ENCODE data around the gene GMPPA. TPM values are rescaled to one million over a fixed set of nuclear protein-coding genes. Genes with fewer than 3 reads are reported as not detected.

Gene GMPPA
- total and polyA plus RNA-seq, 9 of the 15 experiments (the other 6 are each of a cell fraction or from before 2014, with no cell fraction given), result 7.0 to 101 (median 66.7) TPM

GRCh38 chr2:219537657-219538488 lies 39.2 kb downstream of the GMPPA start (continued):
- TF ChIP-seq ZBTB34 (CRISPR knock-in tag; IDR thresholded peaks at IDR 0.05) (no peak), ZNF282 (CRISPR knock-in tag; IDR thresholded peaks at IDR 0.05) (no peak), RBM39 (optimal IDR thresholded peaks at IDR 0.05; ENCODE audit: low read depth, low read length) (no peak), PRMT5 (CRISPR knock-in tag; IDR thresholded peaks at IDR 0.05) (no peak), BRCA1 (IDR thresholded peaks at IDR 0.05) (no peak), BRCA1 (CRISPR knock-in tag; IDR thresholded peaks at IDR 0.05) (no peak)

GRCh38 chr2:219538504-219538951 lies 39.8 kb downstream of the GMPPA start:
- no peak for ATAC-seq
- intact Hi-C loops (cut with micrococcal nuclease) (no loop called here), in situ Hi-C loops (cut with MboI) (no loop called here)
- Histone ChIP-seq H3K9ac (ENCODE audit: insufficient read depth in 1 of 2, low read depth in 2 of 2, low read length in 2 of 2) (no peak overlapping the region; a peak in 1 of 4 replicates), H3K9me3 (replicated peaks; ENCODE audit: control insufficient read depth, insufficient read depth, low read depth, low read length) (no peaks in the 10 kb centered on the region), H3K27ac (ENCODE audit: extremely low read depth, low read depth, low read length) (no peak overlapping the region), H3K36me3 (ENCODE audit: control insufficient read depth, insufficient read depth, low read length) (peaks cover 45% of the 10 kb centered on the region; the same call in 2 of the 3 replicates), H2AFZ (ENCODE audit: low read depth, low read length) (no peak overlapping the region), H3K4me3 (no peak overlapping the region), H3K27me3 (ENCODE audit: control insufficient read depth in 2 of 2, insufficient read depth in 2 of 2, low read length in 2 of 2) (no peaks in the 10 kb centered on the region), H3K79me2 (ENCODE audit: control insufficient read depth, insufficient read depth, low read length) (peaks cover 17% of the 10 kb centered on the region), H3K9me1 (ENCODE audit: control insufficient read depth, insufficient read depth, low read length) (no peaks in the 10 kb centered on the region), H4K20me1 (replicated peaks; ENCODE audit: control insufficient read depth, insufficient read depth, low read length) (peaks cover 18% of the 10 kb centered on the region; the same call in 1 of the 2 replicates), H3K4me1 (replicated peaks in 1 of 2; ENCODE audit: control insufficient read depth in 2 of 2, insufficient read depth in 2 of 2, low read length in 2 of 2) (peaks cover 0 to 60% of the 10 kb centered on the region in 2 experiments; a peak in 3 of 5 replicates), H3K4me2 (ENCODE audit: insufficient read depth, low read length) (no peak overlapping the region)
- ChIA-PET CTCF (ENCODE audit: low intra/inter-chr PET ratio) (interaction anchor here (0.8 kb wide), 1 partner anchor 56 kb away, joined by 3 read pairs; no protein-coding TSS in a partner anchor), POLR2A (interaction anchor here (0.5 to 1.1 kb wide), 2 partner anchors 58 to 164 kb away, joined by 3 read pairs; no protein-coding TSS in a partner anchor)
- no peak for FAIRE-seq
- WGBS (ENCODE audit: insufficient coverage, low coverage, missing lambda C conversion rate), result 84% methylated on average over 5 of the region's 6 CpGs
- no peak for DNase-seq (ENCODE audit: extremely low read depth in 1 of 4, low spot score in 3 of 4)
- BruUV-seq (replicated peaks), result no TSS peak
- TF ChIP-seq NR3C1 (CRISPR knock-in tag; IDR thresholded peaks at IDR 0.05) (no peak), ZNF311 (CRISPR knock-in tag; IDR thresholded peaks at IDR 0.05) (no peak), BRD4 (IDR thresholded peaks at IDR 0.05) (no peak), RFX5 (IDR thresholded peaks at IDR 0.05; ENCODE audit: low read depth, low read length) (no peak), ZNF280A (IDR thresholded peaks at IDR 0.05; ENCODE audit: low read depth, partially characterized antibody) (no peak), CHD2 (IDR thresholded peaks at IDR 0.05; ENCODE audit: low read depth, low read length) (no peak), HDAC8 (tag; IDR thresholded peaks at IDR 0.05) (no peak), TBL1XR1 (IDR thresholded peaks at IDR 0.05; ENCODE audit: low read length in 2 of 2) (no peak), E4F1 (CRISPR knock-in tag; IDR thresholded peaks at IDR 0.05; ENCODE audit: borderline replicate concordance) (no peak), ESRRB (CRISPR knock-in tag; IDR thresholded peaks at IDR 0.05; ENCODE audit: borderline replicate concordance) (no peak), MCM7 (IDR thresholded peaks at IDR 0.05) (no peak)

Data from K562 (cell line).